Mesothelial cell of epicardium (in vitro differentiated cells): ENCODE results near the gene ITIH5. TPM values are rescaled to one million over a fixed set of nuclear protein-coding genes. Genes with fewer than 3 reads are reported as not detected.
A peak's percentile ranks its signal among the peaks of the same experiment; 100 is the strongest.

Experiments
- DNase-seq, 2 experiments: peaks; one replicate each; pipeline ENCODE4 v3.0.0; 2021; ENCODE audit warnings: low spot score in 2 of 2; ENCODE audit not compliant: unreplicated experiment in 2 of 2
- H3K27ac Mint-ChIP-seq: 2 replicates; pipeline ENCODE4 v1.8.0; 2021; ENCODE audit warnings: mixed read lengths
- H3K27me3 Mint-ChIP-seq: 2 replicates; pipeline ENCODE4 v1.8.0; 2021; ENCODE audit warnings: low read depth, mixed read lengths
- H3K36me3 Mint-ChIP-seq: 2 replicates; pipeline ENCODE4 v1.8.0; 2021; ENCODE audit warnings: mixed read lengths
- H3K4me1 Mint-ChIP-seq: 2 replicates; pipeline ENCODE4 v1.8.0; 2021; ENCODE audit warnings: mixed read lengths
- H3K4me3 Mint-ChIP-seq: 2 replicates; pipeline ENCODE4 v1.8.0; 2021; ENCODE audit warnings: mild to moderate bottlenecking, moderate library complexity, mixed read lengths
- H3K9me3 Mint-ChIP-seq: 2 replicates; pipeline ENCODE4 v1.8.0; 2021; ENCODE audit warnings: mixed read lengths
- total RNA-seq: library from RNA; stranded (reverse); gene quantifications from 3 replicates; pipeline ENCODE4 v1.2.1, GENCODE V29; 2021
- TF ChIP-seq, protein P1 (sequence below): fragments of 200-600 bp; sonication (generic); IDR thresholded peaks from one replicate; pipeline ENCODE4 v1.5.0; 2021; ENCODE audit warnings: antibody characterized with exemption; ENCODE audit not compliant: unreplicated experiment

ITIH5 gene
- total RNA-seq, 1 donor from 2014 or later, result 21.0 TPM

DNA sequence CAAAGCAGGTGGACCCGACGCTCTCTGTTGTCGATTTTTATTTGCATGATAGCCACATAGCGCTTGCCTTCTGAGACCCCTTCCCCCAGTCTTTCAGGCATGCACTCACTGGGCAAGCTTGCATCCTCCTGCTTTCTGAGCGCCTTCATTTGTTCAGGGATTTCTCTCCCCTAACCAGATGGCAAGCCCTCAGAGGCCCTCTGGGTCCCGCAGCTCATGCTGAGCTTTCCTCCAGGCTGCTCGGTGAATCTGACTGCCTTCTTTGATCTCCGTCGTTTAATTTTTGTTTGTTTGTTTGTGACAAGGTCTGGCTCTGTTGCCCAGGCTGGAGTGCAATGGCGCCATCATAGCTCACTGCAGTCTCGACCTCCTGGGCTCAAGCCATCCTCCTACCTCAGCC, 58.8 kb downstream of the ITIH5 start:
- H3K27me3 Mint-ChIP-seq, result no peaks in the 10 kb centered on the region
- H3K27ac Mint-ChIP-seq, result no peak overlapping the region
- no peak for DNase-seq
- H3K4me3 Mint-ChIP-seq, result no peak overlapping the region
- no peaks in the 10 kb centered on the region for H3K36me3 Mint-ChIP-seq
- H3K4me1 Mint-ChIP-seq, result peaks cover 10% of the 10 kb centered on the region
- H3K9me3 Mint-ChIP-seq, result peaks cover 7% of the 10 kb centered on the region
- TF ChIP-seq, protein P1, sequence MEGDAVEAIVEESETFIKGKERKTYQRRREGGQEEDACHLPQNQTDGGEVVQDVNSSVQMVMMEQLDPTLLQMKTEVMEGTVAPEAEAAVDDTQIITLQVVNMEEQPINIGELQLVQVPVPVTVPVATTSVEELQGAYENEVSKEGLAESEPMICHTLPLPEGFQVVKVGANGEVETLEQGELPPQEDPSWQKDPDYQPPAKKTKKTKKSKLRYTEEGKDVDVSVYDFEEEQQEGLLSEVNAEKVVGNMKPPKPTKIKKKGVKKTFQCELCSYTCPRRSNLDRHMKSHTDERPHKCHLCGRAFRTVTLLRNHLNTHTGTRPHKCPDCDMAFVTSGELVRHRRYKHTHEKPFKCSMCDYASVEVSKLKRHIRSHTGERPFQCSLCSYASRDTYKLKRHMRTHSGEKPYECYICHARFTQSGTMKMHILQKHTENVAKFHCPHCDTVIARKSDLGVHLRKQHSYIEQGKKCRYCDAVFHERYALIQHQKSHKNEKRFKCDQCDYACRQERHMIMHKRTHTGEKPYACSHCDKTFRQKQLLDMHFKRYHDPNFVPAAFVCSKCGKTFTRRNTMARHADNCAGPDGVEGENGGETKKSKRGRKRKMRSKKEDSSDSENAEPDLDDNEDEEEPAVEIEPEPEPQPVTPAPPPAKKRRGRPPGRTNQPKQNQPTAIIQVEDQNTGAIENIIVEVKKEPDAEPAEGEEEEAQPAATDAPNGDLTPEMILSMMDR, result no peak

DNA sequence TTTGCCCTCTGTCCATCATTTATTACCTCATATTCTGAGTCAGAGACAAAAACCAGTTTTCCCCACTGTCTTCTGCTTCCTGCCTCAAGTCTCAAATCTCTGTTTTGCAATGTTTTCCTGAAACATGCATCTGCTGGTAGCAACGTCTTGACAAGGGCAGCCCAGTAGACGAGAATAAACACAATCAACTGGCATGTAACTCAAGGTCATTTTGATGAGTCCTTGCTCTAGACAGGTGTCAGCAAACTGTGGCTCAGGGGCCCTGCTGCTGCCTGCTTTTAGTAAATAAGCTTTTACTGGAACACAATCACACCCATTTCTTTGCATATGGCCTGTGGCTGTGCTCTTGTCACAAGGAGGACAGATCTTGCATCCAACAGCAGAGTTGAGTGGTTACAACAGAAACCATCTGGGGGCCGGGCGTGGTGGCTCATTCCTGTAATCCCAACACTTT, 59.8 kb downstream of the ITIH5 start:
- H3K4me3 Mint-ChIP-seq, result no peak overlapping the region
- H3K4me1 Mint-ChIP-seq, result peaks cover 10% of the 10 kb centered on the region
- H3K36me3 Mint-ChIP-seq, result no peaks in the 10 kb centered on the region
- TF ChIP-seq, protein P1, result no peak
- no peak for DNase-seq
- peak overlapping the region; percentile 50 for H3K27ac Mint-ChIP-seq
- no peaks in the 10 kb centered on the region for H3K27me3 Mint-ChIP-seq
- peaks cover 10% of the 10 kb centered on the region for H3K9me3 Mint-ChIP-seq

DNA sequence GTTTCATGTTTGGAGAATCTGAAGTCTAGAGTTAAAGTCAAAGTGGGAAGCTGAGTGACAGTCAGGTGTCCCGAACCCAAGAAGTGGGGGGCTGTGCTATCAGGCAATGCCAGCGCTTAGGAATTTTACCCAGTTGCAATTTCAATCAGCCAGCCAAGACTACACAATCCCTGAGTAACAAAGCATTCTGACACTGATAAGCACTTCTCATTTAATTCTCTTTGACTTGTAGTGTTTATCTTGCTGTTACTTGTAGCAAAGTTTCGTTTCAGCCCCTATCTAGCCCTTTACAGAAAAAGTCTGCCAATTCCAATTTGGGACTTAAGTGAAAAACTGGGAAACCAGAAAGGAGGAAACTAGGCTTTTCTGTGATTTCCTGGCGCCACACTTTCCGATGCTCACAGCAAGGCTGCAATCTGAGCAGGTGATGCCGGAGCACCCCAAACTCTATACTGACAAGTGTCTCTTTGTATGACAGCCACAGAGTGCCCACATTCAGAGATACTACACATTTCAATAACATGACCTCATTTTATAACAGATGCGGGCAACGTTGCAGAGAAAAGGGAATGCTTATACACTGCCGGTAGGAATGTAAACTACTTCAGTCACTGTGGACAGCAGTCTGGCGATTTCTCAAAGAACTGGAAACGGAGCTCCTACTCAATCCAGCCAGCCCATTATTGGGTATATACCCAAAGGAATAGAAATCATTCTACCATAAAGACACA, 61.0 kb downstream of the ITIH5 start:
- Mint-ChIP-seq H3K27ac (peak overlapping the region; percentile 32), H3K4me3 (no peak overlapping the region), H3K27me3 (no peaks in the 10 kb centered on the region), H3K36me3 (no peaks in the 10 kb centered on the region), H3K4me1 (peaks cover 8% of the 10 kb centered on the region), H3K9me3 (peaks cover 10% of the 10 kb centered on the region)
- DNase-seq, result no peak
- TF ChIP-seq, protein P1, result no peak

DNA sequence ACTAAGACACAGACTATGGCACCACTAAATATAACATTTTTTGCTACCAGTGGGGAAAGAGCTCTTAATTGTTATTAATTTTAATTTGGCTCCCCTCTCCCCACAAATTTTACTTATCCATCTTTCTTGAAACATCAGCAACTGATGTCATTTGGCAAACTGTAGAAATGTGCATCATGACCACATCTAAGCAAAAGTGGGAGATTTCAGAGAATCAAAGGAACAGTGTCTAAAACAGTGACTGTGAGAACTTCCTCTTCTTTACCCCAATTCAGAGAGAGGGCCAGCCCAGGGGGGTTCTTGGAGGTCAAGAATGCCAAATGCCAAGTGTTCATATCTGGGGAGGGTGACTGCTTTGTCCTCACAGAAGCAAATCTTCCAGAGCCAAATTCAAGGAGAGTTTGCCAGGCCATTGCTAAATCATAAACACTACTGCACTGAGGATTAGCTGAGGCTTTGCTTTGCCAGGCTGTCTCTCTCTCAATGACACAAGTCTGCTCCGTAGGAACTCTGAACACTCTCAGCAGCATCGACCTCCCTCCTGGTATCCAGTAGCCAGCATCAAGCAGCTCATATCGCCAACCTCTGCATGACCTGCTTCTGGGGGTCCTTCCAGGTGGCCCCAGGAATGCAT, 65.6 kb downstream of the ITIH5 start:
- DNase-seq, result no peak
- no peak overlapping the region for H3K4me3 Mint-ChIP-seq
- peaks cover 1% of the 10 kb centered on the region for H3K27me3 Mint-ChIP-seq
- no peak overlapping the region for H3K27ac Mint-ChIP-seq
- H3K9me3 Mint-ChIP-seq, result peaks cover 10% of the 10 kb centered on the region
- H3K36me3 Mint-ChIP-seq, result no peaks in the 10 kb centered on the region
- no peaks in the 10 kb centered on the region for H3K4me1 Mint-ChIP-seq
- TF ChIP-seq, protein P1, result no peak

DNA sequence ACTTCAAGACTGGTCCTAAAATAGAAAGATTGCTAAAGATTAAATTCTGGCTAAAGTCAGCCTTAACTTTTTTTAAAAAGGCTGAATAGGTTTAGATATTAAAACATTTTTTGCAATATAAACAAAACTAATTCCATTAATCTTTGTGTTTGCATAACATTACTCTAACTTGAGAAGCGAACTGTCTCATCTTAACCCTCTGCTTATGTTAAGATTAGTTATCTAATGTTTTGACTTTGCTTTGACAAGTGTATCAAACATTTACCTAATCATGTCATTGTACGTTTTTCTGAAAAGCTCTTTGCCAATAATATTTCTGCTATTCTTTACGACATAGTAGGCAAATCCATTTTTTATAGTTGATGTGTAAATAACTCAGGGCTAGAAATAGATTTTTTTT, 68.0 kb downstream of the ITIH5 start:
- Mint-ChIP-seq H3K27ac (no peak overlapping the region), H3K36me3 (no peaks in the 10 kb centered on the region), H3K4me1 (no peaks in the 10 kb centered on the region), H3K4me3 (no peak overlapping the region), H3K9me3 (peaks cover 6% of the 10 kb centered on the region), H3K27me3 (peaks cover 1% of the 10 kb centered on the region)
- TF ChIP-seq, protein P1, result no peak
- DNase-seq, result no peak
